HCT116 (cell line): ENCODE measurements around the gene FBXL14. TPM values are rescaled to one million over a fixed set of nuclear protein-coding genes. Genes with fewer than 3 reads are reported as not detected.

Experiments used
- ATAC-seq: fragments of 200-7000 bp; cut with Tn5 transposase; 2 replicates; pipeline ENCODE4 v1.9.1; 2020; ENCODE audit warnings: mild to moderate bottlenecking, moderate library complexity
- BruUV-seq: library from RNA; stranded (reverse); fragments of 400-500 nt; replicated peaks from 2 replicates; lab custom pipeline; 2021; lab: Mats Ljungman, UMichigan
- CTCF ChIA-PET: fragments of 300-600 bp; sonication (Branson Sonifier 250); formaldehyde crosslinking; loops from one replicate; lab custom pipeline; 2021; ENCODE audit warnings: antibody characterized with exemption; lab: Charles Lee
- POLR2A ChIA-PET: fragments of 300-600, 350-600 bp; sonication (Branson Sonifier 250); formaldehyde crosslinking; loops from one replicate; lab custom pipeline; 2021; ENCODE audit warnings: antibody characterized with exemption; lab: Charles Lee
- RAD21 ChIA-PET, 2 experiments: fragments of 300-600 bp; sonication (Branson Sonifier 250); formaldehyde crosslinking; loops; one replicate each; lab custom pipeline; 2023; ENCODE audit warnings: low total read pairs in 2 of 2; ENCODE audit not compliant: uncharacterized antibody in 2 of 2, unreplicated experiment in 2 of 2, low non-redundant PET in 1 of 2; lab: Charles Lee
- DNase-seq: peaks from one replicate; pipeline ENCODE4 v3.0.0-alpha.2; 2010; ENCODE audit warnings: low read depth, low spot score
- H2AFZ ChIP-seq: fragments of 200-600 bp; shearing (Covaris generic), sonication (generic); 2 replicates; pipeline ENCODE4 v1.6.1; 2017; ENCODE audit warnings: low read depth, mixed run types, mixed read lengths, antibody characterized with exemption, low read length; ENCODE audit not compliant: poor library complexity, severe bottlenecking
- H3K27ac ChIP-seq: 2 replicates; pipeline ENCODE4 v1.5.1; 2012; ENCODE audit warnings: low read depth, low read length
- H3K27me3 ChIP-seq: fragments of 200-600 bp; sonication (generic); 2 replicates; pipeline ENCODE4 v1.6.1; 2016; ENCODE audit warnings: mixed run types, low read length, mixed read lengths; ENCODE audit not compliant: insufficient read depth
- H3K36me3 ChIP-seq, 2 experiments: fragments of 200-500 bp in 1 of 2; fragments of 200-600 bp in 1 of 2; sonication (Bioruptor generic) in 1 of 2; sonication (generic) in 1 of 2; 2 replicates each; pipeline versions ENCODE4 v1.5.1 to v1.6.1; 2014 to 2016; ENCODE audit warnings: low read length in 2 of 2, inconsistent platforms in 1 of 2, mixed read lengths in 1 of 2, mixed run types in 1 of 2; ENCODE audit not compliant: insufficient read depth in 2 of 2, control insufficient read depth in 1 of 2
- H3K4me1 ChIP-seq, 2 experiments: fragments of 200-600 bp in 1 of 2; sonication (generic) in 1 of 2; 2 replicates each; pipeline versions ENCODE4 v1.5.1 to v1.6.1; 2012 to 2017; ENCODE audit warnings: low read length in 2 of 2, inconsistent platforms in 1 of 2, mild to moderate bottlenecking in 1 of 2, mixed read lengths in 1 of 2, mixed run types in 1 of 2, moderate library complexity in 1 of 2; ENCODE audit not compliant: insufficient read depth in 2 of 2, control insufficient read depth in 1 of 2
- H3K4me2 ChIP-seq: fragments of 200-600 bp; sonication (generic); 2 replicates; pipeline ENCODE4 v1.6.1; 2017; ENCODE audit warnings: mixed run types, low read length, mixed read lengths
- H3K4me3 ChIP-seq, 2 experiments: fragments of 200-600 bp in 1 of 2; sonication (generic) in 1 of 2; replicated peaks in 1 of 2; 2 replicates each; pipeline ENCODE4 v1.5.1; 2011 to 2016; ENCODE audit warnings: low read length in 2 of 2, control low read depth in 1 of 2, low read depth in 1 of 2, mild to moderate bottlenecking in 1 of 2, mixed read lengths in 1 of 2, mixed run types in 1 of 2
- H3K79me2 ChIP-seq: fragments of 200-600 bp; sonication (generic); 2 replicates; pipeline ENCODE4 v1.6.1; 2017; ENCODE audit warnings: mild to moderate bottlenecking, mixed run types, low read length, moderate library complexity, mixed read lengths; ENCODE audit not compliant: insufficient read depth
- H3K9ac ChIP-seq: fragments of 200-600 bp; sonication (generic); 2 replicates; pipeline ENCODE4 v1.6.1; 2016; ENCODE audit warnings: low read length, mixed read lengths
- H3K9me2 ChIP-seq: fragments of 200-600 bp; sonication (generic), shearing (Covaris generic); 2 replicates; pipeline ENCODE4 v1.6.1; 2017; ENCODE audit warnings: mixed run types, mild to moderate bottlenecking, moderate library complexity; ENCODE audit not compliant: insufficient read depth
- H3K9me3 ChIP-seq, 2 experiments: fragments of 200-500 bp in 1 of 2; fragments of 200-600 bp in 1 of 2; sonication (Bioruptor generic) in 1 of 2; sonication (generic) in 1 of 2; 2 replicates each; pipeline ENCODE4 v1.6.1; 2014 to 2017; ENCODE audit warnings: low read length in 2 of 2, mixed read lengths in 2 of 2, inconsistent platforms in 1 of 2, low read depth in 1 of 2, mild to moderate bottlenecking in 1 of 2, mixed run types in 1 of 2, moderate library complexity in 1 of 2; ENCODE audit not compliant: control insufficient read depth in 1 of 2, insufficient read depth in 1 of 2
- H4K20me1 ChIP-seq: fragments of 200-600 bp; sonication (generic), shearing (Covaris generic); 2 replicates; pipeline ENCODE4 v1.6.1; 2017; ENCODE audit warnings: mixed run types, mild to moderate bottlenecking, moderate library complexity; ENCODE audit not compliant: insufficient read depth
- CBX3 ChIP-seq: IDR thresholded peaks from 2 replicates; pipeline ENCODE4 v1.6.1; 2012; ENCODE audit warnings: low read depth
- CEBPB ChIP-seq: IDR thresholded peaks from 2 replicates; pipeline ENCODE4 v1.6.1; 2012; ENCODE audit warnings: low read depth
- ELF1 ChIP-seq: IDR thresholded peaks from 2 replicates; pipeline ENCODE4 v1.6.1; 2012; ENCODE audit warnings: low read depth, borderline replicate concordance
- JUND ChIP-seq: IDR thresholded peaks from 2 replicates; pipeline ENCODE4 v1.6.1; 2012
- RAD21 ChIP-seq: IDR thresholded peaks from 2 replicates; pipeline ENCODE4 v1.6.1; 2012; ENCODE audit warnings: low read depth, mild to moderate bottlenecking
- SRF ChIP-seq: IDR thresholded peaks from 2 replicates; pipeline ENCODE4 v1.6.1; 2012; ENCODE audit warnings: low read depth
- intact Hi-C: fragments of 100-400 bp; cut with micrococcal nuclease; formaldehyde crosslinking; loops from 2 replicates; pipeline ENCODE4 v1.10.0; 2022
- total RNA-seq: library from RNA; stranded (reverse); gene quantifications from one replicate; pipeline ENCODE4 v1.2.1, GENCODE V29; 2021; ENCODE audit not compliant: unreplicated experiment

Gene FBXL14
- total RNA-seq, 1 experiment from 2014 or later = 19.0 TPM

DNA sequence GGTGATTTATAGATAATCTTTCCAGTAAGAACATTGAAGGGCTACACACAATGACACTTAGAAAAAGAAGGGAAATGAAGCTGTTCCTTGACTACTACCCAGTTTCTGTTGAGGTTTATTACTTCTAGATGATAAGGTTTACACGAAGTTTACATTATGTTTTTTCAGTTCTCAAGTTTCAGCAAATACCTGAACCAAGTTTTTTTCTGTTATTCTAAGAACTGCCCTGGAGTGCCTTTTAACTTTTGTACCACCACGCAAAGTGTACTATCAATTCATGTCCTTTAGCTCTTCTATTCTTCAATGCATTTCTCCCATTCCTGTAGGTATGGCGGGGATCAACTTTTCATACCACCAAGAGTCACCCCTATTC lies 5.8 kb downstream of the FBXL14 start:
- Histone ChIP-seq H4K20me1 (no peaks in the 10 kb centered on the region), H3K9ac (no peak overlapping the region), H3K27me3 (no peaks in the 10 kb centered on the region)
- DNase-seq (no peak), ATAC-seq (no peak)
- intact Hi-C loops = no loop called here
- ChIA-PET POLR2A (no interaction called here), CTCF (interaction anchor here (1.8 kb wide), 1 partner anchor 471 kb away, joined by 9 read pairs; no protein-coding TSS in a partner anchor)
- no TSS peak for BruUV-seq
- TF ChIP-seq RAD21 = no peak
- no peak for TF ChIP-seq CBX3
- TF ChIP-seq, all 23 proteins: peak for 0
- no peak overlapping the region for H3K27ac ChIP-seq
- H2AFZ ChIP-seq = no peak overlapping the region
- RAD21 ChIA-PET = no interaction called here
- no peaks in the 10 kb centered on the region for H3K36me3 ChIP-seq
- H3K4me1 ChIP-seq = peaks cover 13 to 20% of the 10 kb centered on the region in 2 experiments
- H3K4me3 ChIP-seq = no peak overlapping the region
- H3K4me2 ChIP-seq = no peak overlapping the region
- peaks cover 41% of the 10 kb centered on the region for H3K79me2 ChIP-seq
- no peaks in the 10 kb centered on the region for H3K9me3 ChIP-seq
- H3K9me2 ChIP-seq = no peaks in the 10 kb centered on the region

DNA sequence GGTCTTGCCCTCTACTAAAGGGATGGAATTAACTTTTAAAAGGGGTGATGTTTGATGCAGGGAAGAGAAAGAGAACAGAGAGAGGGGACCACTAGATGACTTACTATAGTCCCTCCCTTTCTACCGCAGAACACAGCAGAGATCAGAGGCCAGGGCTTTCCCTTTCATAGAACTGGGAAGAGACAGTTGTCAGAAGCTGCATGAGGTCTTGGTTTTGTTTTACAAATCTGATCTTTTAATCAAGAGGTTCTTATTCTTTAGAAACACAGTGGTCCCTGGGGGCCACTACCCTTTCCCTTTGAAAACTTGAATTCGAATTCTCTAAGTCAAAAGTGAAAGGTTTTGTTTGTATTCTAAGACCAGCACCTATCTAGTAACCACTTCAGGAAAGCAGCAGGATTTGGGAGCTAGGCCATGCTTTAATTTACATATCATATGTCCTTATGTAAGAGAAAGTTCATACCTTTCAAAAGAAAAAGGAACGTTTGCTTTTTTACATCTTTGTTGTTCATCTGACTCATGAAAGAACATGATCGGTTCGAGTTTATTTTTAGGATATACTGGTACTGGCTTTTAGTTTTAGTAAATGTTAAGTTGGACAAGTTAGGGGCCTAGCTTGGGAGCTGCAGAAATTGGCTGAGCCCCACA lies 6.3 kb downstream of the FBXL14 start:
- Histone ChIP-seq H3K4me3 (no peak overlapping the region), H3K4me1 (peaks cover 11 to 19% of the 10 kb centered on the region in 2 experiments)
- no TSS peak for BruUV-seq

More for the DNA sequence above, 6.3 kb downstream of the FBXL14 start:
- no peak overlapping the region for H3K4me2 ChIP-seq
- intact Hi-C loops = no loop called here
- no peaks in the 10 kb centered on the region for H4K20me1 ChIP-seq
- H3K27ac ChIP-seq = no peak overlapping the region
- H3K27me3 ChIP-seq = no peaks in the 10 kb centered on the region
- H3K9me3 ChIP-seq = no peaks in the 10 kb centered on the region
- ChIA-PET RAD21 (no interaction called here), POLR2A (no interaction called here), CTCF (interaction anchor here (1.8 kb wide), 1 partner anchor 470 kb away, joined by 9 read pairs; no protein-coding TSS in a partner anchor)
- H3K9me2 ChIP-seq = no peaks in the 10 kb centered on the region
- no peak overlapping the region for H3K9ac ChIP-seq
- no peak for TF ChIP-seq SRF
- TF ChIP-seq CEBPB = no peak
- TF ChIP-seq JUND = no peak
- no peak for TF ChIP-seq ELF1
- no peak for ATAC-seq
- H3K36me3 ChIP-seq = no peaks in the 10 kb centered on the region
- no peak for DNase-seq
- H2AFZ ChIP-seq = no peak overlapping the region
- H3K79me2 ChIP-seq = peaks cover 36% of the 10 kb centered on the region
